Pancreas (tissue), 10 donors: ENCODE data around the gene CSF2. TPM values are rescaled to one million over a fixed set of nuclear protein-coding genes. Genes with fewer than 3 reads are reported as not detected.
A peak's percentile ranks its signal among the peaks of the same experiment; 100 is the strongest.

ENCODE experiments used
- ATAC-seq, 4 donors: fragments of 200-7000 bp; cut with Tn5 transposase; one replicate each; pipeline versions ENCODE4 v1.8.0 to v1.9.1; 2020; ENCODE audit warnings: mild to moderate bottlenecking in 4 of 4, moderate library complexity in 4 of 4
- DNase-seq, 6 donors: peaks; one replicate each; pipeline ENCODE4 v3.0.0-alpha.2; 2020
- FAIRE-seq: peaks from 2 replicates; lab custom pipeline; 2012; peaks lifted over from hg19 to GRCh38; lab: Jason Lieb, UNC
- H3K27ac ChIP-seq, 4 donors: fragments of 200-600 bp; sonication (generic); 1 replicate in 3 of 4; 2 replicates in 1 of 4; pipeline versions ENCODE4 v1.5.0 to v1.8.0; 2020
- H3K27me3 ChIP-seq, 4 donors: fragments of 200-600 bp; one replicate each; pipeline ENCODE4 v1.8.0; 2021
- H3K36me3 ChIP-seq, 3 donors: fragments of 200-600 bp; sonication (generic) in 1 of 3; one replicate each; pipeline versions ENCODE4 v1.5.0 to v1.8.0; 2020 to 2021
- H3K4me1 ChIP-seq, 3 donors: fragments of 200-600 bp; one replicate each; pipeline ENCODE4 v1.8.0; 2021
- H3K4me3 ChIP-seq, 4 donors: fragments of 200-600 bp; sonication (generic) in 2 of 4; one replicate each; pipeline versions ENCODE4 v1.5.0 to v1.8.0; 2020 to 2021
- H3K9me3 ChIP-seq, 4 donors: fragments of 200-600 bp; one replicate each; pipeline ENCODE4 v1.8.0; 2021
- whole genome bisulfite sequencing, 2 donors: extraction: QIAGEN DNeasy Blood & Tissue Kit; methylation state at CpG; one replicate each; pipeline ENCODE4 v1.1.7; 2013; 5-methylcytosine and 5-hydroxymethylcytosine counted together
- intact Hi-C, 3 donors: fragments of 100-400 bp; cut with DNase I; formaldehyde crosslinking; loops; one replicate each; pipeline versions ENCODE4 v1.11.1 to v1.14.2; 2022
- polyA plus RNA-seq, 2 donors: library from polyadenylated mRNA; stranded (reverse); fragments of 200-250 nt; gene quantifications; one replicate each; pipeline ENCODE4 v1.2.3, GENCODE V29; 2013
- total RNA-seq, 6 donors: library from RNA; stranded (reverse); fragmentation: NEBNext Ultra II Directional in 4 of 6; extraction: Animal tissue kit (Norgen Biotek cat#: 25700) in 4 of 6; gene quantifications; one replicate each; pipeline versions ENCODE4 v1.2.1 to v1.2.4, GENCODE V29; 2021 to 2023
- TF ChIP-seq, protein P1 (sequence below), 4 donors: fragments of 200-600 bp; sonication (generic) in 3 of 4; IDR thresholded peaks; one replicate each; pipeline versions ENCODE4 v1.5.0 to v1.8.0; 2021; ENCODE audit warnings: antibody characterized with exemption in 4 of 4
- donor health status: healthy with polysubstance abuse.
- donor health status: DM: no; HTN: no; CAD: no; lungs with moderate emphysema.
- donor health status: DM: no; HTN: no; CAD: no.
- donor health status: control.
- donor health status: control.
- donor health status: Bipolar disorder and iron deficiency.
- donor health status: DM: yes; HTN: yes; CAD: no.
- donor health status: DM: no; HTN: no; CAD: no.
- donor health status: DM: no; HTN: no; CAD: no.
- donor health status: DM: yes; HTN: yes; CAD: no.

The CSF2 gene
- total and polyA plus RNA-seq, 8 donors: 0.19 TPM; not detected in 7

DNA sequence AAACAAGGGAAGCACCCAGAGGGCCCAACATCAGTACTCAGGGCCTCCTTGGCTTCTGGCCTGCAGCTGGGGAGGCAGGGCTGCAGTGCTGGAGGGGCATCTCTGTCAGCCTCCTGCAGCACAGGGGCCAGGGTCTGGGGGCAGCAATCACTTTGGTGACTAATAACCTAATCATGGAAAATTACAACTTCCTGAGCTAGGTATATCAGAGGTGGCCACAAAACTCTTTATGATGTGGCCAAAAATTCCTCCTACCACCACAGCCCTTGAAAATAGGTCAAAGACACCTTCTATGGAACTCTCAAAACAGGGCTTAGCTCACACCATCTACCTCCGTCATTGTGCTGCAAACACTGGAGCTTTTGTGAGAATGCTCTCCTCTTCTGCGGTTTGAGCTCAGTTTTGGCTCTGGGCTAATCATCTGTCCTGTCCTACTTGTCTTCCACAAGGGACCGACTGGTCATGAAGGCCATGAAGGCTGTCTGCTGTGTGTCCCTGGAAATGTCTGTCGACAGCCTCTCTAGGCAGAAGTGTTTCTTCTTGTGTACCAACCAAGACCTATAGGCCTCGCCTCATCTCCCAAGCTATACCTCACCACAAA, 28.6 kb downstream of the CSF2 start:
- ATAC-seq (no peak), DNase-seq (no peak), FAIRE-seq (no peak)
- no peaks in the 10 kb centered on the region for H3K36me3 ChIP-seq
- H3K4me3 ChIP-seq: no peak overlapping the region
- H3K9me3 ChIP-seq: no peaks in the 10 kb centered on the region
- intact Hi-C loops: no loop called here
- H3K27me3 ChIP-seq: no peaks in the 10 kb centered on the region
- H3K4me1 ChIP-seq: no peaks in the 10 kb centered on the region
- 85% methylated on average over 5 of the region's 5 CpGs for WGBS, 2 donors
- TF ChIP-seq, protein P1, sequence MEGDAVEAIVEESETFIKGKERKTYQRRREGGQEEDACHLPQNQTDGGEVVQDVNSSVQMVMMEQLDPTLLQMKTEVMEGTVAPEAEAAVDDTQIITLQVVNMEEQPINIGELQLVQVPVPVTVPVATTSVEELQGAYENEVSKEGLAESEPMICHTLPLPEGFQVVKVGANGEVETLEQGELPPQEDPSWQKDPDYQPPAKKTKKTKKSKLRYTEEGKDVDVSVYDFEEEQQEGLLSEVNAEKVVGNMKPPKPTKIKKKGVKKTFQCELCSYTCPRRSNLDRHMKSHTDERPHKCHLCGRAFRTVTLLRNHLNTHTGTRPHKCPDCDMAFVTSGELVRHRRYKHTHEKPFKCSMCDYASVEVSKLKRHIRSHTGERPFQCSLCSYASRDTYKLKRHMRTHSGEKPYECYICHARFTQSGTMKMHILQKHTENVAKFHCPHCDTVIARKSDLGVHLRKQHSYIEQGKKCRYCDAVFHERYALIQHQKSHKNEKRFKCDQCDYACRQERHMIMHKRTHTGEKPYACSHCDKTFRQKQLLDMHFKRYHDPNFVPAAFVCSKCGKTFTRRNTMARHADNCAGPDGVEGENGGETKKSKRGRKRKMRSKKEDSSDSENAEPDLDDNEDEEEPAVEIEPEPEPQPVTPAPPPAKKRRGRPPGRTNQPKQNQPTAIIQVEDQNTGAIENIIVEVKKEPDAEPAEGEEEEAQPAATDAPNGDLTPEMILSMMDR (IDR thresholded peaks at IDR 0.05): no peak
- H3K27ac ChIP-seq: no peak overlapping the region

DNA sequence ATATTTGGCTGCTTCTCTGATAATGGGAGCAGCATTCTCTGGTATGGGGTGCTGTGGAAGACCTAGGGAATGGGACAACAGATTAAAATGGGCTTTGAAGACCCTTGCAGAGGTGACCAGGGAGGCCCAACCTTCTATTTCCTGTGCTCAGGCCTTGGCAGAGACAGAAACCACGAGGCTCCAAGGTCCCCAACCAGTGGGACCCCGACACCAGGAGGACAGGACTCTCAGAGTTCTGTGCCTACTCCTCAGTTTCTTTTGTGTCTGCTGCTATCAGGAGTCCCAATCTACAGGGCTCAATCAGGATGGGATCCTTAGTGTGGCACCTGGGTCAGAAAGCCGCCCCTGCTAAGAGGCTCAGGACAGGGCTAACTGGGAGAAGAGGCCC, 29.3 kb downstream of the CSF2 start:
- no peak for DNase-seq
- Histone ChIP-seq H3K27me3 (no peaks in the 10 kb centered on the region), H3K36me3 (no peaks in the 10 kb centered on the region), H3K9me3 (no peaks in the 10 kb centered on the region), H3K4me1 (no peaks in the 10 kb centered on the region), H3K27ac (peak overlapping the region in 2 of 4 donors; percentile 34 to 57), H3K4me3 (no peak overlapping the region)
- intact Hi-C loops: no loop called here
- peak in 1 of 4 donors; percentile 24 for ATAC-seq
- no peak for FAIRE-seq
- TF ChIP-seq, protein P1 (IDR thresholded peaks at IDR 0.05): no peak
- WGBS, 2 donors: 77 to 79% methylated on average over 3 of the region's 3 CpGs

DNA sequence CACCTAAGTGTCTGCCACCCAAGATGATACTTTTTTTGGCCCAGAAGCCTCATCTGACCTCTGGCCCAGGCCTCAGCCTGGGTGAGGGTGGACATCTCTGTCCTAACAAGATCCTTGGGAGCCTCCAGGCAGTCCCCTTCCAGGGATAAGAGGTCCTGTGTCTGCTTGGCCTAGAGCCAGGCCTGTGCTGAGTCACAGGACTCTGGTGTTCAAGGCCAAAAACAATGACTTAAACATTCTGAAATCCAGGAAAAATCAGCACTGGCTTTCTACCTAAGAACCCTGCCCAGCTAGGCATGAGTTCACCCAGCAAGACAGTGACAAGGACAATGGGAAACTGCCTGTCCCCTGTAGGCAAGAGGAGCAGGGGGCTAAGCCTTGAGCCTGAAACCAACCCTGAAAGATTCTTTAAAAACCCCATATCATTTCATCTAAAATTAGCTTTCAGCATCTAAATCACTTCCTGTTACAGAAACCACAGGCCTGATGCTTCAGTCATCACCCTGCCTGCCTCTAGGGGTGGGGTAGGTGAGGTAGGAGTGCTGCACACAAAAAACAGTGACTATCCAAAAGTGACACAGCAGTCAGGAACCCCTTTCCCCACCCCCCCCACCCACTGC, 29.9 kb downstream of the CSF2 start:
- no peak for FAIRE-seq
- no peaks in the 10 kb centered on the region for H3K36me3 ChIP-seq
- H3K27ac ChIP-seq: peak overlapping the region in 2 of 4 donors; percentile 34 to 57
- H3K4me3 ChIP-seq: no peak overlapping the region
- peak; percentile 85 to 89 (median 88) for ATAC-seq
- H3K9me3 ChIP-seq: no peaks in the 10 kb centered on the region
- TF ChIP-seq, protein P1 (IDR thresholded peaks at IDR 0.05): no peak
- H3K4me1 ChIP-seq: no peaks in the 10 kb centered on the region
- intact Hi-C loops: no loop called here
- DNase-seq: peak; percentile 52 to 85 (median 82)
- H3K27me3 ChIP-seq: no peaks in the 10 kb centered on the region

DNA sequence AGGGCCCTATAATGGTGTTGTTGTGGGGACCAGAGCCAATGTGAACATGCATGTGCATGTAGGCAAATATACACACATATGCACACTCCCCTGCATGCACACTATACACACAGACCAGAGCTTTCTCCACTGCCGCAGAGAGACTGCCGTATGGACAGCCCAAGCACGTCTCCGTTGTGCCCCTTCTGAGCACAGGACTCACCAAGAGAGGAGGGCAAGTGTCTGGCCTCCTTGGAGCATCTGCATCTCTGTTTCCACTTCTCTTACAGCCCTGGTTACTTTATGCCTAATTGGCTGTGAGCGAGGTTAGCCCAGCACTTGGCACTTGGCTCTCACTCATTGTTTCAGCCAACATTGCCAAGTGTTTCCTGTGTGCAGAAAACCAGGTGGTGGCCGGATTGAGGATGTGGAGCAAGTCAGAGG, 30.4 kb downstream of the CSF2 start:
- peak overlapping the region in 2 of 4 donors; percentile 34 to 57 for H3K27ac ChIP-seq
- WGBS, 2 donors: 84 to 85% methylated on average over 6 of the region's 6 CpGs
- TF ChIP-seq, protein P1 (IDR thresholded peaks at IDR 0.05): no peak
- intact Hi-C loops: no loop called here
- FAIRE-seq (no peak), ATAC-seq (peak in 1 of 4 donors; percentile 8), DNase-seq (no peak)
- H3K9me3 ChIP-seq: no peaks in the 10 kb centered on the region
- H3K4me1 ChIP-seq: no peaks in the 10 kb centered on the region
- H3K36me3 ChIP-seq: no peaks in the 10 kb centered on the region
- H3K27me3 ChIP-seq: no peaks in the 10 kb centered on the region
- no peak overlapping the region for H3K4me3 ChIP-seq

DNA sequence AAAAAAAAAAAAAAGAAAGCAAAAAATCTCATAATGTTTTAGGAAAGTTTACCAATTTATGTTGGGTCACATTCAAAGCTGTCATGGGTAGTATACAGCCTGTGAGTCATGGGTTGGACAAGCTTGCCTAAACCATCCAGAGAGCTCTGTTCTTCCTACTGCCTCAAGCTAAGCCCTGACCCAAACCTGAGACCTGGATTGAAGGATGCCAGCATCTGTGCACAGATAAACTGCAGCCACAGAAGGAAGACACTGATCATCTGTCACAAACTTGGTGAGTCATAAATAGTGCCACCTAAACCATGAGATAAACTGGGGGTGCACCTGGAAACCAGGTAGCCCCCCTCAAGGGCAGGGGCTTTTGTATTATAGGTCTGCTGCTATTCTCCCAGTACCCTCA, 31.0 kb downstream of the CSF2 start:
- TF ChIP-seq, protein P1 (IDR thresholded peaks at IDR 0.05): no peak
- ATAC-seq (no peak), FAIRE-seq (no peak), DNase-seq (no peak)
- H3K27me3 ChIP-seq: no peaks in the 10 kb centered on the region
- no peaks in the 10 kb centered on the region for H3K36me3 ChIP-seq
- no peaks in the 10 kb centered on the region for H3K4me1 ChIP-seq
- intact Hi-C loops: no loop called here
- no peaks in the 10 kb centered on the region for H3K9me3 ChIP-seq
- H3K4me3 ChIP-seq: no peak overlapping the region
- no peak overlapping the region for H3K27ac ChIP-seq
